GM04504 (cell line): Measurements from ENCODE around the gene GPM6B.

Experiments used
- DNase-seq: peaks from one replicate; pipeline ENCODE4 v3.0.0-alpha.2; 2012; ENCODE audit warnings: low read depth

The GPM6B gene

GRCh38 chrX:13824746-13825145 is 7.9 kb upstream of the GPM6B start:
- no peak for DNase-seq

DNA sequence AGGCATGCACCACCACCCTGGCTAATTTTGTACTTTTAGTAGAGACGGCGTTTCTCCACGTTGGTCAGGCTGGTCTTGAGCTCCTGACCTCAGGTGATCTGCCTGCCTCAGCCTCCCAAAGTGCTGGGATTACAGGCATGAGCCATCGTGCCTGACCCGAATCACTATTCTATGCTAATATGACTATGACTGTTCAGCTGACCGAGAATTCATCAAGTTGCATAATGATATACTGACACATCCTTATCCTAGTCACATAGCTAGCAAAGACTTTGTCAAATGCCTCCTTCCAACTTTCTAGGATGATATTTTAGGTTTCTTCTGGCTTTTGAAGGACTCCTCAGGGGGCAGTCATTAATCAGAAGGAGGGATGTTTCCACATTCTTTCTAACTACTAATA is 4.8 kb upstream of the GPM6B start:
- DNase-seq: no peak

DNA sequence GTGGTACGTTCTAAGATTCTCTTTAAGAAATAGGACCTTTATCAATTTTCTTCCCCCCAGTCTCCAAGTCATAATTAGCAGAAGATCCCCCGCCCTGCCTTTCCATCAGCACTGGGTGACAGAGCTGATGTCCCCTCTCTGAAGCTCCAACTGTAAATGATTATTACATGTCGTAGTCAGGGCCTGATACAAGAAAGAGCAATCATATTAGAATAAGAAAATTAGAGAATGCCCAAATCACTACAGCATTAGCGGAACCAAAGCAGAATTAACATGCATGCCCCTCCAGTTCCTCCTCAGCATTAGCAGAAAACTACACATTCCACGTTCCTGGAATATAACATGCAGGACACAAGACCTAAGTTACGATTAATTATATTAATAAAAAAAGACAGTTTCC is 717 bp downstream of the GPM6B start:
- DNase-seq: no peak

DNA sequence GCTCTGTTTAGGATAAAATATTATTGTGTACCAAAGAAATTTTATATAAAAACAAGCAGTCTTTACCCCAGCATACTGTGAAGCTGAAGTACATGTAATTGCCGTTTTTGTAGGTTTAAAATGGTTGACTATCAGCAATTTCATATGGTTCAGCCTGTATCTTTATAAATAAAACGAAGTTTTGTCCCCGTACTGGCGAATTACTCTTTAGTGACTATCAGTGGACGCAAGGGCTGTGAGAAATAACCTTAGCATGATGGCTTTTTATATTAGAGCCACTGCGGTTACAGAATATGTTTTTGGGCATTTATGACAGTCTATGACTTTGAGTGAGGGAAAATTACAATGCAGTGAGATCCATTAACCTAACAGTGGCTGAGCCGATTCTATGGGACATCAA is 1.2 kb downstream of the GPM6B start:
- DNase-seq: no peak

GRCh38 chrX:13808865-13809264 is 8.0 kb downstream of the GPM6B start:
- DNase-seq: no peak

GRCh38 chrX:13808293-13808692 is 8.6 kb downstream of the GPM6B start:
- no peak for DNase-seq

- DNase-seq: no peak
Measured at GRCh38 chrX:13805241-13805640, 11.7 kb downstream of the GPM6B start.

DNA sequence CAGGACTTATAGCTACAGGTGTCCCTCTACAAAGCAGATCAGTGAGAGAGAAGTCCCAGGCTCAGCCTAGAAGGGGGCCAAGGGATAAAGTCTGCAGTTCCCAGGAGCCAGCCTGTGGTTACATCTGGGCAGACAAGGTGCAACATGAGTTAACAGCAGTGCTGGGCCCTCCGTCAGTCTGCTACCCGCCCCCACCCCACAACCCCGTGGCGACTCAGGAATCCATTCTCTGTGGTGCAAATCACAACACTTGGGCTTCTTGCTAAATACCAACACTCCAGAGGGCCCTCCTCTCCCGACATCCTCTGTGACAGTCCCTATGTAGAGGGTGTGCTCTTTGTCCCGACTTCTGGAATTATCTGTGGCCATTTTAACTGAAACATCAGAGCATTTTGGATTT is 13.8 kb downstream of the GPM6B start:
- DNase-seq: no peak

GRCh38 chrX:13798184-13798583 is 18.7 kb downstream of the GPM6B start:
- no peak for DNase-seq

GRCh38 chrX:13797512-13797911 is 19.4 kb downstream of the GPM6B start:
- DNase-seq: no peak

- no peak for DNase-seq
Measured at GRCh38 chrX:13794417-13794816, 22.5 kb downstream of the GPM6B start.

- DNase-seq: no peak
Measured at GRCh38 chrX:13793897-13794296, 23.0 kb downstream of the GPM6B start.

- DNase-seq: no peak
Measured at GRCh38 chrX:13791559-13791958, 25.3 kb downstream of the GPM6B start.

- no peak for DNase-seq
Measured at GRCh38 chrX:13791145-13791544, 25.7 kb downstream of the GPM6B start.

- DNase-seq: no peak
Measured at GRCh38 chrX:13790206-13791131, 26.4 kb downstream of the GPM6B start.

DNA sequence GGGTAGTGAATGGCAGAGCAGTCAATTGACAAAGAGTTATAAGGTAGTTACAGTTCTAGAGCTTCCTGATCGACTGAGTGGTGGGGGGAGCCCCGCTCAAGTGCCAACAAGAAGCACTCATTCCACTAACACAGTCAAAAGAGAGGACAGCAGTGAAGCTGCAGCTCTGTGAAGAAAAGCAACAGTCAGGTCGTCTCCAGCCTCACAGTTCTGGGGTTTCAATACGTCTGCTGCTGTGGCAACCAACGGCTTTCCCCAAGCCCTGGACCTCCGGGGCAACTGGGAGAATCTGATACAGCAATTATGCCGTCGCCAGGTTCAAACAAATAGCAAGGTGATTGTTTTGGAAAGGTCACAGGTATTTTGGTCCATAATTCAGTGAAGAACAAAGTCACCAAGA is 30.8 kb downstream of the GPM6B start:
- no peak for DNase-seq

DNA sequence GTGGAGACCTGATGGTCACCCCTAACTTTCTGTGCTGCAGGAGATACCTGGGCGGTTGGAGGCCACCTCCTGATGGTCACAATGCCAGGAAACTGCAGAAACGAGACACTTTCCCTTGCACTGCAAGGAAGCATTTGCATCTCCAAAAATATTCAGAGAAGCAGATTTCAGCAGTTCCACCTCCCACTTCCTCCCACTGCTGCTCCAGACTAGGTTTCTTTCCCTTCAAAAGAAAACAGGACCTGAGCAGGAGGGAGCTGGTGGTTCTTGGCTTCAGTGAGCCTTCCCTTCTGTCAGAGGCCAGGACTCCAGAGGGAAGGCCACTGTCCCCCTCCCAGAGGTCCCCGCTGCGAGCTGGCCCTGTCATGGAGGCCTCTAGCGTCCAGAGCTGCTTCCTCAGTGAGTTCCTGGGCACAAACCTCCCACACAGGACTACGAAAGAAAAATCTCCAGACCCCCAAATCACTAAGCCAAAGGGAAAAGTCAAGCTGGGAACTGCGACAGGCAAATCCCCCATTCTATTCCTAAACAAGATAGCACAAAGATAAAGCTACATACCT is 35.9 kb downstream of the GPM6B start:
- no peak for DNase-seq

- DNase-seq: peak; percentile 11
Measured at GRCh38 chrX:13778916-13779315, 38.0 kb downstream of the GPM6B start.

DNA sequence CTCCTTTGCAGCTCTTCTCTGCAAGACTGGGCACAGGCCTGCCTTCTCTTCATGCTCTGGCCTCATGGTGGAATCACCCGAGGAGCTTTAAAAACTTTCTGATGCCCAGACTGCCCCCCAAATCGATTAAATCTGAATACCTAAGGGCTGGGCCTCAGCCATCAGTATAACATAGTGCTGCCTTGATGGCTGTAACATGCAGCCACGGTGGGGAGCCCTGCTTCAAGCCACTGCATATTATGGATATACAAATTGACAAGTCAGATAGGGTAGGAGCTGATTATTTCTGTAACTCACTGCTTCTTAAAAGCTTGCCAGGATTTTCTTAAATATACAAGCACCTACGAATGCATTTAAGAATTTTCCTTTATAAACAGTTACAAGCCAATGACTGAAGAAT is 40.5 kb downstream of the GPM6B start:
- no peak for DNase-seq

- no peak for DNase-seq
Measured at GRCh38 chrX:13775837-13776236, 41.1 kb downstream of the GPM6B start.

- DNase-seq: no peak
Measured at GRCh38 chrX:13774696-13775095, 42.2 kb downstream of the GPM6B start.

DNA sequence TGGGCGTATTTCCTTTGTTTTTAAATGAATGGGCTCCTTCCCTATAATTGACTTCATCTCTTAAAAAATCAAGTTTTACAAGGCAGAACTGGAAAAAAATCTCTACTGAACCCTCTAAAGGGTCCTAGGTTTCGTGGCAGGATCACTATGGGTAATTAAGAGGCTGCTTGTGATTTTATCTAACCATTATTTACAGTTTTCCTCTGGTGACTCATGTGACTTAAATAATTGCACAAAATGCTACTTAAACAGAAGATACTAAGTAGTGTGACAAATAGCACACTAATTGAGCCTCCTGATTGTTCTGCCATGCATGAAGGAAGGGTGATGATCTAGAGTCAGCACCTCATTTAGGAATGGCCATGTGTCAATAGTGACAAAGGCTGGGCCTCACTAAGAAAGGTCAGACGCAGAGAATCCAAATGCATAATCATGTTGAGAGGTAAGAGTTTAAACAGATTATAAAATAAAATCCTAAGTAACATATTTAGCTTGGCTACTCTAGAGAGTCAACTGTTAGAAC is 46.8 kb downstream of the GPM6B start:
- no peak for DNase-seq

GRCh38 chrX:13768939-13769338 is 48.0 kb downstream of the GPM6B start:
- DNase-seq: no peak

GRCh38 chrX:13764765-13765164 is 52.1 kb downstream of the GPM6B start:
- DNase-seq: no peak
